ENCODE measurements around the gene CREB3L2. TPM values are rescaled to one million over a fixed set of nuclear protein-coding genes. Genes with fewer than 3 reads are reported as not detected.
"Not testable (repeated sequence)": the region's sequence is repeated elsewhere in the genome, so short reads cannot be mapped to it uniquely, and the experiment has no call there.

Gene CREB3L2
- total RNA-seq, 1 experiment from 2014 or later, result 49.8 TPM

DNA sequence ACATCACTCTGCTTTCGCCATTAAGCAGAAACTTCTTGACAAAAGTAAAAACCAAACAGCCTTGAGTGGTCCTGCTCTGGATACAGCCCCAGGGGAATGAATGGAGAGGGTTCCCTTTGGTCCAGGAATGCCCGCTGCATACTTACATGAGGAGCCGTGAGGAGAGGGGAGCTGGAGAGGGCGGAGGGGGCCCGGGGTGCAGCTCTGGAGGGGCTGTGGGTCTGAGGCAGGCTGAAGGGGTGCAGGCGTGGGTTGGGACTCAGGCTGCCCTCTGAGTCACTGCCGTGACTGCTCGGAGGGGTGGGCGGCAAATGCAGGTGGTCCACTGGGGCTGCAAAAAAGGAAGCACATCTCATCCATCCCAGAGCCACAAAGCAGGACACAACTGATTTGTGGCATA is 93.8 kb downstream of the CREB3L2 start:
- Histone ChIP-seq H3K4me1 (ENCODE audit: control insufficient read depth in 1 of 2, insufficient read depth in 2 of 2, low read length in 2 of 2) (no peaks in the 10 kb centered on the region), H3K36me3 (ENCODE audit: control insufficient read depth in 1 of 2, insufficient read depth in 2 of 2, low read length in 2 of 2) (peaks cover 0 to 3% of the 10 kb centered on the region in 2 experiments; a peak in 2 of 4 replicates), H4K20me1 (ENCODE audit: insufficient read depth) (no peaks in the 10 kb centered on the region), H3K27ac (ENCODE audit: low read depth, low read length) (no peak overlapping the region), H3K9me3 (ENCODE audit: control insufficient read depth in 1 of 2, insufficient read depth in 1 of 2, low read depth in 1 of 2, low read length in 2 of 2) (no peaks in the 10 kb centered on the region), H2AFZ (ENCODE audit: low read depth, low read length, poor library complexity, severe bottlenecking) (no peak overlapping the region), H3K9ac (ENCODE audit: low read length) (no peak overlapping the region), H3K9me2 (ENCODE audit: insufficient read depth) (no peaks in the 10 kb centered on the region), H3K79me2 (ENCODE audit: insufficient read depth, low read length) (no peaks in the 10 kb centered on the region), H3K4me3 (replicated peaks in 1 of 2; ENCODE audit: low read depth in 1 of 2, low read length in 2 of 2) (no peak overlapping the region), H3K27me3 (ENCODE audit: insufficient read depth, low read length) (no peaks in the 10 kb centered on the region), H3K4me2 (ENCODE audit: low read length) (no peak overlapping the region)
- ChIA-PET RAD21 (ENCODE audit: low non-redundant PET in 1 of 2, low total read pairs in 2 of 2, uncharacterized antibody in 2 of 2, unreplicated experiment in 2 of 2) (no interaction called here), CTCF (no interaction called here), POLR2A (no interaction called here)
- TF ChIP-seq ZNF274 (IDR thresholded peaks at IDR 0.05; ENCODE audit: low read depth, low read length) (no peak), SP1 (IDR thresholded peaks at IDR 0.05; ENCODE audit: low read depth) (no peak), EZH2 (IDR thresholded peaks at IDR 0.05) (no peak)
- TF ChIP-seq, protein P1, sequence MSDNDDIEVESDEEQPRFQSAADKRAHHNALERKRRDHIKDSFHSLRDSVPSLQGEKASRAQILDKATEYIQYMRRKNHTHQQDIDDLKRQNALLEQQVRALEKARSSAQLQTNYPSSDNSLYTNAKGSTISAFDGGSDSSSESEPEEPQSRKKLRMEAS (IDR thresholded peaks at IDR 0.05), result no peak
- TF ChIP-seq, protein P2, sequence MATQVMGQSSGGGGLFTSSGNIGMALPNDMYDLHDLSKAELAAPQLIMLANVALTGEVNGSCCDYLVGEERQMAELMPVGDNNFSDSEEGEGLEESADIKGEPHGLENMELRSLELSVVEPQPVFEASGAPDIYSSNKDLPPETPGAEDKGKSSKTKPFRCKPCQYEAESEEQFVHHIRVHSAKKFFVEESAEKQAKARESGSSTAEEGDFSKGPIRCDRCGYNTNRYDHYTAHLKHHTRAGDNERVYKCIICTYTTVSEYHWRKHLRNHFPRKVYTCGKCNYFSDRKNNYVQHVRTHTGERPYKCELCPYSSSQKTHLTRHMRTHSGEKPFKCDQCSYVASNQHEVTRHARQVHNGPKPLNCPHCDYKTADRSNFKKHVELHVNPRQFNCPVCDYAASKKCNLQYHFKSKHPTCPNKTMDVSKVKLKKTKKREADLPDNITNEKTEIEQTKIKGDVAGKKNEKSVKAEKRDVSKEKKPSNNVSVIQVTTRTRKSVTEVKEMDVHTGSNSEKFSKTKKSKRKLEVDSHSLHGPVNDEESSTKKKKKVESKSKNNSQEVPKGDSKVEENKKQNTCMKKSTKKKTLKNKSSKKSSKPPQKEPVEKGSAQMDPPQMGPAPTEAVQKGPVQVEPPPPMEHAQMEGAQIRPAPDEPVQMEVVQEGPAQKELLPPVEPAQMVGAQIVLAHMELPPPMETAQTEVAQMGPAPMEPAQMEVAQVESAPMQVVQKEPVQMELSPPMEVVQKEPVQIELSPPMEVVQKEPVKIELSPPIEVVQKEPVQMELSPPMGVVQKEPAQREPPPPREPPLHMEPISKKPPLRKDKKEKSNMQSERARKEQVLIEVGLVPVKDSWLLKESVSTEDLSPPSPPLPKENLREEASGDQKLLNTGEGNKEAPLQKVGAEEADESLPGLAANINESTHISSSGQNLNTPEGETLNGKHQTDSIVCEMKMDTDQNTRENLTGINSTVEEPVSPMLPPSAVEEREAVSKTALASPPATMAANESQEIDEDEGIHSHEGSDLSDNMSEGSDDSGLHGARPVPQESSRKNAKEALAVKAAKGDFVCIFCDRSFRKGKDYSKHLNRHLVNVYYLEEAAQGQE (IDR thresholded peaks at IDR 0.05; ENCODE audit: low read depth), result no peak
- no TSS peak for BruUV-seq (replicated peaks)
- intact Hi-C loops (cut with micrococcal nuclease), result loop anchor here (10.0 kb wide), 1 partner anchor 257 kb away; no protein-coding TSS in a partner anchor
- DNase-seq (ENCODE audit: low read depth, low spot score) (no peak), ATAC-seq (no peak)

DNA sequence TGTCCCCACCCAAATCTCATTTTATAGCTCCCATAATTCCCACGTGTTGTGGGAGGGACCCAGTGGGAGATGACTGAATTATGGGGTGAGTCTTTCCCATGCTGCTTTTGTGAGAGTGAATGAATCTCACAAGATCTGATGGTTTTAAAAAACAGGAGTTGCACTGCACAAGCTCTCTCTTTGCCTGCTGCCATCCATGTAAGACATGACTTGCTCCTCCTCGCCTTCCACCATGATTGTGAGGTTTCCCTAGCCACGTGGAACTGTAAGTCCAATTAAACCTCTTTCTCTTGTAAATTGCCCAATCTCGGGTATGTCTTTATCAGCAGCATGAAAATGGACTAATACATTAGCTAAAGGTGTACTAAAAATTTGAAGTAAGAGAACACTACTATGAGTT is 95.2 kb downstream of the CREB3L2 start:
- DNase-seq (ENCODE audit: low read depth, low spot score); H3K9me3 ChIP-seq (ENCODE audit: control insufficient read depth in 1 of 2, insufficient read depth in 1 of 2, low read depth in 1 of 2, low read length in 2 of 2); H3K9me2 ChIP-seq (ENCODE audit: insufficient read depth); H3K27me3 ChIP-seq (ENCODE audit: insufficient read depth, low read length); H3K4me1 ChIP-seq (ENCODE audit: control insufficient read depth in 1 of 2, insufficient read depth in 2 of 2, low read length in 2 of 2); H3K4me2 ChIP-seq (ENCODE audit: low read length); H2AFZ ChIP-seq (ENCODE audit: low read depth, low read length, poor library complexity, severe bottlenecking); RAD21 ChIA-PET (ENCODE audit: low non-redundant PET in 1 of 2, low total read pairs in 2 of 2, uncharacterized antibody in 2 of 2, unreplicated experiment in 2 of 2); BruUV-seq (replicated peaks); ATAC-seq; H3K36me3 ChIP-seq (ENCODE audit: control insufficient read depth in 1 of 2, insufficient read depth in 2 of 2, low read length in 2 of 2); H3K9ac ChIP-seq (ENCODE audit: low read length); POLR2A ChIA-PET; H3K79me2 ChIP-seq (ENCODE audit: insufficient read depth, low read length); H4K20me1 ChIP-seq (ENCODE audit: insufficient read depth); H3K4me3 ChIP-seq (replicated peaks in 1 of 2; ENCODE audit: low read depth in 1 of 2, low read length in 2 of 2); H3K27ac ChIP-seq (ENCODE audit: low read depth, low read length): not testable (repeated sequence)
- CTCF ChIA-PET, result interaction anchor here (1.0 to 7.0 kb wide), 2 partner anchors 95 to 101 kb away, joined by 3 to 56 read pairs; partner anchors contain the start of gene CREB3L2
- intact Hi-C loops (cut with micrococcal nuclease), result loop anchor here (10.0 kb wide), 1 partner anchor 258 kb away; no protein-coding TSS in a partner anchor

Data from HCT116 (cell line).